Neural crest cell (in vitro differentiated cells): Measurements from ENCODE around the gene NDRG2. TPM values are rescaled to one million over a fixed set of nuclear protein-coding genes. Genes with fewer than 3 reads are reported as not detected.

Source experiments
- DNase-seq: peaks from one replicate; pipeline ENCODE4 v3.0.0; 2021; ENCODE audit warnings: low read depth, mixed read lengths, low spot score
- H3K27ac Mint-ChIP-seq: one replicate; pipeline ENCODE4 v1.8.0; 2021; ENCODE audit warnings: mild to moderate bottlenecking, mixed read lengths; ENCODE audit not compliant: unreplicated experiment
- H3K27me3 Mint-ChIP-seq: 2 replicates; pipeline ENCODE4 v1.8.0; 2021; ENCODE audit warnings: low read depth, mild to moderate bottlenecking, mixed read lengths
- H3K36me3 Mint-ChIP-seq: 2 replicates; pipeline ENCODE4 v1.8.0; 2021; ENCODE audit warnings: low read depth, mild to moderate bottlenecking, mixed read lengths
- H3K4me1 Mint-ChIP-seq: 2 replicates; pipeline ENCODE4 v1.8.0; 2021; ENCODE audit warnings: mixed read lengths
- H3K4me3 Mint-ChIP-seq: one replicate; pipeline ENCODE4 v1.8.0; 2021; ENCODE audit warnings: mild to moderate bottlenecking, mixed read lengths
- H3K9me3 Mint-ChIP-seq: 2 replicates; pipeline ENCODE4 v1.8.0; 2021; ENCODE audit warnings: mixed read lengths
- total RNA-seq: library from RNA; stranded (reverse); gene quantifications from 2 replicates; pipeline ENCODE4 v1.2.1, GENCODE V29; 2021
- TF ChIP-seq, protein P1 (sequence below): fragments of 200-600 bp; sonication (generic); conservative IDR thresholded peaks from 2 replicates; pipeline ENCODE4 v1.5.0; 2021; ENCODE audit warnings: antibody characterized with exemption, mild to moderate bottlenecking

NDRG2 gene
- total RNA-seq, 1 donor from 2014 or later: 17.4 TPM

DNA sequence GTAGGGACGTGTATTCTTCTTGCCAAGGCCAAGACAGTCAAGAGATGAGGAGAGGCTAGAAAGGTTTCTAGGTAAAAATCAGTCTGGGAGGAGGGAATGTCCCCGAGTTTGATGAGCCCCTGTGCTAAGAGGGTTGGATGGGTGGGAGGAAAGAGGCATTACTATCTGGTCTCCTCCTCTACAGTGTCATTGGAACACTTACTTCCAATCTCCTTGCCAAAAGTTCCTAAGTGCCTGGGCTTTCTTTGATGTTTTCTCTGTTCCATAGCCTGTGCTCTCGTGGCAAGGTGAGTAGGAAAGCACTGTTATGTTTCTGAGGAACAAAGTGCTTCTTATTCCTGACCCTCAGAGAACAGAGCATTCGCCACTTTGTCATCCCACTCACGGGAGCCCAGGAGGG, 9.8 kb upstream of the NDRG2 start, which contains the start of gene RNASE13:
TSS of gene RNASE13 (minus strand) at position 101 of the 400 bp plus-strand sequence. CDS start 519 bp downstream, outside the sequence.
- no peak within 1 kb of the TSS for H3K4me3 Mint-ChIP-seq
- peaks cover 6% of the 10 kb centered on the region for H3K27me3 Mint-ChIP-seq
- no peaks in the 10 kb centered on the region for H3K9me3 Mint-ChIP-seq
- no peak within 1 kb of the TSS for H3K27ac Mint-ChIP-seq
- peaks cover 4% of the 10 kb centered on the region for H3K4me1 Mint-ChIP-seq
- H3K36me3 Mint-ChIP-seq: no peaks in the 10 kb centered on the region
- DNase-seq: no peak
- TF ChIP-seq, protein P1, sequence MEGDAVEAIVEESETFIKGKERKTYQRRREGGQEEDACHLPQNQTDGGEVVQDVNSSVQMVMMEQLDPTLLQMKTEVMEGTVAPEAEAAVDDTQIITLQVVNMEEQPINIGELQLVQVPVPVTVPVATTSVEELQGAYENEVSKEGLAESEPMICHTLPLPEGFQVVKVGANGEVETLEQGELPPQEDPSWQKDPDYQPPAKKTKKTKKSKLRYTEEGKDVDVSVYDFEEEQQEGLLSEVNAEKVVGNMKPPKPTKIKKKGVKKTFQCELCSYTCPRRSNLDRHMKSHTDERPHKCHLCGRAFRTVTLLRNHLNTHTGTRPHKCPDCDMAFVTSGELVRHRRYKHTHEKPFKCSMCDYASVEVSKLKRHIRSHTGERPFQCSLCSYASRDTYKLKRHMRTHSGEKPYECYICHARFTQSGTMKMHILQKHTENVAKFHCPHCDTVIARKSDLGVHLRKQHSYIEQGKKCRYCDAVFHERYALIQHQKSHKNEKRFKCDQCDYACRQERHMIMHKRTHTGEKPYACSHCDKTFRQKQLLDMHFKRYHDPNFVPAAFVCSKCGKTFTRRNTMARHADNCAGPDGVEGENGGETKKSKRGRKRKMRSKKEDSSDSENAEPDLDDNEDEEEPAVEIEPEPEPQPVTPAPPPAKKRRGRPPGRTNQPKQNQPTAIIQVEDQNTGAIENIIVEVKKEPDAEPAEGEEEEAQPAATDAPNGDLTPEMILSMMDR: no peak

DNA sequence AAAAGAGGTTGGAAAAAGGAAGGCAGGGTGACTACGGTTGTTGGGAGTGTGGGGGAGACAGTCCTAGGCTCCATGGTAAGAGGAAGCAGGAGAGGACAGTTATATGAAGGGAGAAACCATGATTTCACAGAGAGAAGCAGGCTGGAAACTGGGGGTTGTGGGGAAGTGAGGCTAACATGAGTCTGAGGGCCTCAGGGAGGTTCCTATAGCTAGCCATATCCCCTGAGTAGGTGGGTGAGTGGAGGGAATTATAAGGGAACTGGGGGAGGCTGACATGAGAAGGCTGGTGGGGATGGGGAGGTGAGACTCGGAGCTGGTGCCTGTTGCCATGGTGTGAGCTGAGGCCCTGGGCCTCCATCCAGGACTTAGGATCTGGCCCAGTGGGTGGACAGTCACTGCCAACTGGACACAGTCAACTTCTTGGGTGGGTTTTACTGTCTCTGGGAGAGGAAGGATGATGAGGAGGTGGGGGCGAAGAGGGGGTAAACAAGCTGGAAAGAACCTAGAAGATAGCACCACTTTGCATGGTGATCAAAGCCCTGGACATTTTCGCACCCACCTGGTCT, 8.4 kb upstream of the NDRG2 start:
- H3K27ac Mint-ChIP-seq: no peak overlapping the region

DNA sequence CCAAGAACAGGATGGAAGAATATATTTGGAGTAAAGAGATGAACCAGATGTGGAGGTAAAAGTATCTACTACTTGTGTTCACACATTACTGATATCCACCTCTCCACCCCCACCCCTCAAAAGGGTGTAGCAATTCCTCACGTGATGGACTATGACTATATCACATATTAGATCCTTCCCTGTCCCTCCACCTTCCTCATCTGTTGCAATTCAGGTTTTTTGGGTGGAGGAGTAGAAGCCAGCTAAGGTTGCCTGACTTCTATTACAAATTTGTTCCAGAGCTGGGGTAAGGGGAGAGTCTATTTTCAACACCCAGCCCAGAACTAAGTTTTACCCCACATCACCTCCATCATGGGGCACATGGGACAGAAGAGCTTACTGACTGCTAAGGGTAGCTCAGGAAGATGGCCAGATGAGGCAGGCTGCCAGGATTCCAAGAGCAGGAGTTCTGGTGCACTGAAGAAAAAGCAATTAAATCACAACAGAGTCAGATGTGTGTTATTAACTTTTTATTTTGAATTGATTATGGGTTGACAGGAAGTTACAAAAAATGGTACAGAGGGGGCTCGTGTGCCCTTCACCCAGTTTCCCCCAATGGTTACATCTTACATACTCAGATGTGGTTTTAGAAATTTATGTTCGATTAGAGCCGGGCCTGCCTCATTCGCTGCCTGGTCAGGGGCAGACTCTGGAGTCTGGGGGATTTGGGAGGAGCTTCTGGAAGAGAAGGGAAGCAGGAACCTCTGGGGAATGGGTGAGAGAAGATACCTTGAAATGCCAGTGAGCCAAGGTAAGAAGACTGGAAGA, 7.7 kb upstream of the NDRG2 start:
- no peak for DNase-seq
- H3K4me3 Mint-ChIP-seq: no peak overlapping the region
- peaks cover 6% of the 10 kb centered on the region for H3K27me3 Mint-ChIP-seq
- no peaks in the 10 kb centered on the region for H3K4me1 Mint-ChIP-seq
- H3K9me3 Mint-ChIP-seq: no peaks in the 10 kb centered on the region
- no peaks in the 10 kb centered on the region for H3K36me3 Mint-ChIP-seq
- TF ChIP-seq, protein P1: no peak
- no peak overlapping the region for H3K27ac Mint-ChIP-seq

More for the DNA sequence above, 8.4 kb upstream of the NDRG2 start:
- H3K9me3 Mint-ChIP-seq: no peaks in the 10 kb centered on the region
- peaks cover 6% of the 10 kb centered on the region for H3K27me3 Mint-ChIP-seq
- H3K4me3 Mint-ChIP-seq: no peak overlapping the region
- H3K4me1 Mint-ChIP-seq: no peaks in the 10 kb centered on the region
- no peak for DNase-seq
- TF ChIP-seq, protein P1: no peak
- H3K36me3 Mint-ChIP-seq: no peaks in the 10 kb centered on the region

DNA sequence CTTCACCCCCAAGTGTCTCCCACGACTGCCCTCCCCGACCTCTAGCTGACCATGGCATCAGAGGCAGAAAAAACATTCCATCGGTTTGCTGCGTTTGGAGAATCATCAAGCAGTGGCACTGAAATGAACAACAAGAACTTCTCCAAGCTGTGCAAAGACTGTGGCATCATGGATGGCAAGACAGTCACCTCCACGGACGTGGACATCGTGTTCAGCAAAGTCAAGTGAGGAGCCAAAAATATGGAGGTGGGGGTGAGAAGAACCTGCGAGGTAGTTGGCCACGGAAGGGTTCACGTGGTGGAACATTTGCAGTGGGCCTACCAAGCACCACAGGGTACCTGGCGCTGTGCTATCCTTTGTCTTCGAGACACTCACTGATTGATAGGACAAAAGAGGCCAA, 5.7 kb upstream of the NDRG2 start:
- Mint-ChIP-seq H3K9me3 (no peaks in the 10 kb centered on the region), H3K4me1 (peaks cover 4% of the 10 kb centered on the region), H3K27ac (no peak overlapping the region), H3K27me3 (peaks cover 14% of the 10 kb centered on the region), H3K4me3 (no peak overlapping the region), H3K36me3 (no peaks in the 10 kb centered on the region)
- TF ChIP-seq, protein P1: no peak
- no peak for DNase-seq

DNA sequence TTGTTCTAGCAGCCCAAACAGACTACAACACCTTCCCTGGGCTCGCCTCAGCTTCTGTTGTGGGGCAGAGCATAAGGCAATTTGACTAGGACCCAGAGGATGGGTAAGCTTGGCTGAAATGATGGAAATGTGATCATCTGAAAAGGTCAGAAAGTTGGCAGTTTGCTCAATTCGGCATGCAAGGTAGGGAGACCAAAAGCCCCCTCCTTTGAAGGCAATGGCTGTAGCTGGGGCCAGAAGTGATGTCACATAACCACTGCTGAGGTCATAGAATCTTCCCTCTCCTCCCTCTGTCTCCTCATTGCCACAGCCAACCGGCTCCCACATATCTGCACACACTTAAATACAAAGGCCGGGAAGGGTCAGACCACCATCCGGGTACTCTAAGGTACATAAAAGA, 5.1 kb upstream of the NDRG2 start, which contains the start of gene TPPP2:
TSS of gene TPPP2 (plus strand) at position 301 of the 400 bp plus-strand sequence. CDS start 365 bp downstream, outside the sequence.
- H3K4me3 Mint-ChIP-seq: no peak within 1 kb of the TSS
- H3K27ac Mint-ChIP-seq: no peak within 1 kb of the TSS
- TF ChIP-seq, protein P1: no peak
- DNase-seq: no peak
- H3K27me3 Mint-ChIP-seq: peaks cover 17% of the 10 kb centered on the region
- H3K4me1 Mint-ChIP-seq: peaks cover 4% of the 10 kb centered on the region
- H3K9me3 Mint-ChIP-seq: no peaks in the 10 kb centered on the region
- no peaks in the 10 kb centered on the region for H3K36me3 Mint-ChIP-seq
